ENCODE data around the gene GPR15LG. TPM values are rescaled to one million over a fixed set of nuclear protein-coding genes. Genes with fewer than 3 reads are reported as not detected.
A peak's percentile ranks its signal among the peaks of the same experiment; 100 is the strongest.

GPR15LG gene
- total RNA-seq, 4 donors from 2014 or later = 2.0 to 19.3 (median 8.6) TPM

DNA sequence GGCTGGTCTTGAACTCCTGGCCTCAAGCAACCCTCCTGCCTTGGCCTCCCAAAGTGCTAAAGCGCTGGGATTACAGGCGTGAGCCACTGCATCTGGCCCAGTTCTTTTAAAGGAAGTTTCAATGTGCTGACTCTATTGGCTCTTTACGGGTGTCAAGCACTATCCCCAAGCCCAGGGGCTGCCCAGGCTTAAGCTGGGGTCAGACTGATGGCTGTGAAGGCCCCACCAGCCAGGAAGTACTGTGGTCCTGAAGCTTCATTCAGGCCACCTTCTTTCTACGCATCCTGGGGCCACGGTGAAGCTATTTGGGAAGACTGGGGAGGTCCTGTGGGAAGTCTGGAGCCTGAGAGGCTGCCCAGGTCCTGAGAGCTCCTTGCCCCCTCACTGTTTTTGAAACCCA, 8.0 kb downstream of the GPR15LG start:
- Histone ChIP-seq H3K4me1 (peaks cover 25% of the 10 kb centered on the region), H3K36me3 (no peaks in the 10 kb centered on the region), H3K4me3 (no peak overlapping the region), H3K27ac (no peak overlapping the region), H3K9me3 (no peaks in the 10 kb centered on the region), H3K27me3 (peaks cover 4% of the 10 kb centered on the region)
- no peak for DNase-seq (ENCODE audit: low spot score in 2 of 2)
- 83% methylated on average over 3 of the region's 5 CpGs for WGBS
- TF ChIP-seq POLR2A (IDR thresholded peaks at IDR 0.05) = no peak
- TF ChIP-seq, protein P1, sequence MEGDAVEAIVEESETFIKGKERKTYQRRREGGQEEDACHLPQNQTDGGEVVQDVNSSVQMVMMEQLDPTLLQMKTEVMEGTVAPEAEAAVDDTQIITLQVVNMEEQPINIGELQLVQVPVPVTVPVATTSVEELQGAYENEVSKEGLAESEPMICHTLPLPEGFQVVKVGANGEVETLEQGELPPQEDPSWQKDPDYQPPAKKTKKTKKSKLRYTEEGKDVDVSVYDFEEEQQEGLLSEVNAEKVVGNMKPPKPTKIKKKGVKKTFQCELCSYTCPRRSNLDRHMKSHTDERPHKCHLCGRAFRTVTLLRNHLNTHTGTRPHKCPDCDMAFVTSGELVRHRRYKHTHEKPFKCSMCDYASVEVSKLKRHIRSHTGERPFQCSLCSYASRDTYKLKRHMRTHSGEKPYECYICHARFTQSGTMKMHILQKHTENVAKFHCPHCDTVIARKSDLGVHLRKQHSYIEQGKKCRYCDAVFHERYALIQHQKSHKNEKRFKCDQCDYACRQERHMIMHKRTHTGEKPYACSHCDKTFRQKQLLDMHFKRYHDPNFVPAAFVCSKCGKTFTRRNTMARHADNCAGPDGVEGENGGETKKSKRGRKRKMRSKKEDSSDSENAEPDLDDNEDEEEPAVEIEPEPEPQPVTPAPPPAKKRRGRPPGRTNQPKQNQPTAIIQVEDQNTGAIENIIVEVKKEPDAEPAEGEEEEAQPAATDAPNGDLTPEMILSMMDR (IDR thresholded peaks at IDR 0.05) = no peak
- no peak for TF ChIP-seq EP300 (IDR thresholded peaks at IDR 0.05)
- no peak for TF ChIP-seq POLR2AphosphoS5 (IDR thresholded peaks at IDR 0.05)

- WGBS = 28% methylated on average over 3 of the region's 4 CpGs
- no peak overlapping the region for H3K27ac ChIP-seq
- DNase-seq (ENCODE audit: low spot score in 2 of 2) = no peak
Observed at GRCh38 chr10:84184517-84184916, 10.9 kb downstream of the GPR15LG start.

DNA sequence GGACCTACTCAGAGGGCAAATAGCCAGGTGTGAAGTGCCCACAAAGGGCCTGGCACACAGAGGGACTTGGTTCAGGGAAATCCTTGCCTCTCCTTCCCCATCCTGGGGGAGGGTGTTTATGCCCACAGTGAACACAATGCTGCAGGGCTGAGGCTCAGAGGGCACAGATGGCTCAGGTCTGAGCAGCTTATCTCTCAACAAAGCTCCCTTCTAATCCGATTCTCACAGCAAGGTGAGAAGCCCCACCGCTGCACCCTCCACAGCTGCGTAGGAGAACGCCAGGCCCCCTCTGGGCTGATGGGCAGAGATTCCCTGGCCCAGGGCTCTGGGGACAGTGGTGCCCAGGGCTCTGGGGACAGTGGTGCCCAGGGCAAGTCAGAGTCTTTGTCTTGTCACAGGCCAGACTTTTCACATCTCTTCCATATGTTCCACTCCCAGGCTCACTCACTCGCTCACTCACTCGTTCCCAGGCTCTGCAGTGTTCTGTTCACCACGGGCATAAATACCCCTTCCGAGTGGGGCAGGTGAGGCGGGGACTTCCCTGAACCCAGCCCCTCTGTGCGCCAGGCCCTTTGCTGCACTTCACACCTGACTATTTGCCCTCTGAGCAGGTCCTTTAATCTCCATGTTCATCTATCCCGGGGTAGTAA, 12.1 kb downstream of the GPR15LG start:
- H3K9me3 ChIP-seq = no peaks in the 10 kb centered on the region
- DNase-seq (ENCODE audit: low spot score in 2 of 2) = no peak
- H3K27me3 ChIP-seq = peaks cover 4% of the 10 kb centered on the region
- 55% methylated on average over 11 of the region's 11 CpGs for WGBS
- H3K4me1 ChIP-seq = peaks cover 2% of the 10 kb centered on the region
- no peak overlapping the region for H3K27ac ChIP-seq
- TF ChIP-seq POLR2A (IDR thresholded peaks at IDR 0.05) = no peak
- TF ChIP-seq EP300 (IDR thresholded peaks at IDR 0.05) = no peak
- TF ChIP-seq POLR2AphosphoS5 (IDR thresholded peaks at IDR 0.05) = no peak
- TF ChIP-seq, protein P1 (IDR thresholded peaks at IDR 0.05) = no peak
- H3K4me3 ChIP-seq = no peak overlapping the region
- no peaks in the 10 kb centered on the region for H3K36me3 ChIP-seq

More at GRCh38 chr10:84184517-84184916, 10.9 kb downstream of the GPR15LG start:
- H3K9me3 ChIP-seq = no peaks in the 10 kb centered on the region
- no peaks in the 10 kb centered on the region for H3K4me1 ChIP-seq
- TF ChIP-seq EP300 (IDR thresholded peaks at IDR 0.05) = no peak
- H3K27me3 ChIP-seq = peaks cover 4% of the 10 kb centered on the region
- no peaks in the 10 kb centered on the region for H3K36me3 ChIP-seq
- no peak overlapping the region for H3K4me3 ChIP-seq

DNA sequence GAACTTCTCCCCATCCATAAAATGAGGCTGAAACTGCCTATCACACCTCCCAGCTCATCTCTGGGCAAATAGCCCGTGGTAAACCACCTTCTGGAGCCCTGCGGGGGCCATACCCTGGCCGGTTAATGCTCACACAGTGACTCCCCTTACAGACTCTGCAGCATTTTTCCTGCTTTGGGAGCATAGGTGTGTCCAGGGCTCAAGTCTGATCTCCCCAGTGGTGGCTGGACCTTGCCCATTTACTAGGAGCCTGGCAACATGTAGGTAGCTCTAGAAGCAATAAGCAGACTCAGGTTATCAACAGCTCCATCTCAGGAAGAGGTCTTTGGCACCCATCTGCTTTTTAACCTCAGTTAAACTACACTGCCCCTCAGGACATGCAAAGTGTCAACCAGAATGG, 15.2 kb downstream of the GPR15LG start:
- Histone ChIP-seq H3K27me3 (peaks cover 10% of the 10 kb centered on the region), H3K27ac (no peak overlapping the region), H3K4me3 (no peak overlapping the region), H3K9me3 (no peaks in the 10 kb centered on the region), H3K4me1 (peaks cover 11% of the 10 kb centered on the region), H3K36me3 (no peaks in the 10 kb centered on the region)
- 71% methylated on average over 3 of the region's 3 CpGs for WGBS
- DNase-seq (ENCODE audit: low spot score in 2 of 2) = no peak
- TF ChIP-seq POLR2A (IDR thresholded peaks at IDR 0.05) = no peak
- TF ChIP-seq, protein P1 (IDR thresholded peaks at IDR 0.05) = no peak
- no peak for TF ChIP-seq POLR2AphosphoS5 (IDR thresholded peaks at IDR 0.05)
- TF ChIP-seq EP300 (IDR thresholded peaks at IDR 0.05) = no peak

GRCh38 chr10:84190621-84191020, 17.0 kb downstream of the GPR15LG start:
- H3K4me3 ChIP-seq = no peak overlapping the region
- WGBS = 93% methylated on average over 3 of the region's 3 CpGs
- no peak overlapping the region for H3K27ac ChIP-seq
- H3K4me1 ChIP-seq = peaks cover 29% of the 10 kb centered on the region
- no peaks in the 10 kb centered on the region for H3K9me3 ChIP-seq
- DNase-seq (ENCODE audit: low spot score in 2 of 2) = peak in 1 of 2 donors; percentile 55
- TF ChIP-seq, protein P1 (IDR thresholded peaks at IDR 0.05) = no peak
- TF ChIP-seq EP300 (IDR thresholded peaks at IDR 0.05) (no peak), POLR2A (IDR thresholded peaks at IDR 0.05) (no peak), POLR2AphosphoS5 (IDR thresholded peaks at IDR 0.05) (no peak)
- H3K36me3 ChIP-seq = no peaks in the 10 kb centered on the region
- H3K27me3 ChIP-seq = peaks cover 26% of the 10 kb centered on the region

Data from suprapubic skin (tissue), 4 donors.